Hematopoietic multipotent progenitor cell (in vitro differentiated cells): Measurements from ENCODE around the gene AKAP1. TPM values are rescaled to one million over a fixed set of nuclear protein-coding genes. Genes with fewer than 3 reads are reported as not detected.

Experiments
- DNase-seq, 3 donors: peaks; one replicate each; pipeline ENCODE4 v3.0.0-alpha.2; 2011 to 2015; ENCODE audit warnings: low read depth in 2 of 3, low spot score in 2 of 3
- total RNA-seq: library from RNA; depleted of rRNA; stranded (reverse); fragments of >200 nt; gene quantifications from one replicate; pipeline ENCODE4 v1.2.3, GENCODE V29; 2012

Gene AKAP1
- total RNA-seq, 1 donor = 42.8 TPM

DNA sequence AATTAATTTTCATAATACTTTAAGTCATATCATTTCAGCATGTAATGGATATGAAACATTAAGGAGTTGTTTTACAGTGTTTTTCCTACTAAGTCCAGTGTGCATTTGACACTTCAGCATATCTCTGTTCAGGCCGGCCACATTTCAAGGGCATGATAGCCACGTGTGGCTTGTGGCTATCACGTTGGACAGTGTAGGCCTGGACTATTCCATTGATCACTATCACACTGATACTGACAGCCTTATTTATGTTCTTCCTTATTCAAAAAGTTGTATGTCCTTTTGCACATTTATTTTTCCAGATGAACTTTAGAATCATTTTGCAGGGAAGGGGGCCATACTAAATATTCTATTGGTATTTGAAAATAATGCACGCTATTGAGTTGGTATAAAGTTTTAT, 39.0 kb downstream of the AKAP1 start:
- no peak for DNase-seq

DNA sequence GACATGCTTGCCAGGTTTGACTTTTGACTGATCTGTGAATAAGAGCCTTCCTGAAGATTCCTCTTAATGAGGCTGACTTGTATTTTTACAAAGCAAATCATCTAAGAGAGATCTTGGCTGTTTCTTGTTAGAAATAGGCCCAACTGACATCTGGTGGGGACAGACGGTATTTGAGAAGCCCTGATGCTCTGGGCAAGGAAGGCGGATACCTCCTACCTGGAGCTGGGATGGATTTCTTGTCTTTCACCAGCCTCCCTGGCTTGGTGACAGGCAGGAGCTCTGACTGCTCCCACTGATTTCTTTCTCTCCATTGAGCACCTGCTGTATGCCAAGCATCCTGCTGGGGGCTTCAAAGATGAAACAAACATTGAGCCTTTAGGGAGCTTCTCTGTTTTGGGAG, 40.4 kb downstream of the AKAP1 start:
- DNase-seq = no peak

DNA sequence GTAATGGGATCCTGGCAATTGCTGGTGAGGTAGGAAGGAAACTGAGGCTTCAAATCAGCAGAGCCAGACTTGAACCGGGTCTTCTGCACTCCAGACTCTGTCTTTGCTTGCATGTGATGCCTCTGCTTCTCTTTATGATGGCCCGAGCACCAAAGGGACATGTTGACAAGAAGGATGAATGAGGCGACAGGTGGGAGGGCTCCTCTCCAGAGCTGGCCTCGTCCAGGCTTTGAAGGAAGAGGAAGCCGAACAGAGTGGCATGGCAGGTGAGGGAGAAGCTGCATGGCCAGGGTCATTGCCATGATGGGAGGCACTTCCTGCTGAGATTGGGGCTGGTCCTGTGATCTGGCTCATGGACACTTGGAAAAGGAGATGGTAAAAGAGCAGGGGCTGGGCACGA, 40.8 kb downstream of the AKAP1 start:
- no peak for DNase-seq

DNA sequence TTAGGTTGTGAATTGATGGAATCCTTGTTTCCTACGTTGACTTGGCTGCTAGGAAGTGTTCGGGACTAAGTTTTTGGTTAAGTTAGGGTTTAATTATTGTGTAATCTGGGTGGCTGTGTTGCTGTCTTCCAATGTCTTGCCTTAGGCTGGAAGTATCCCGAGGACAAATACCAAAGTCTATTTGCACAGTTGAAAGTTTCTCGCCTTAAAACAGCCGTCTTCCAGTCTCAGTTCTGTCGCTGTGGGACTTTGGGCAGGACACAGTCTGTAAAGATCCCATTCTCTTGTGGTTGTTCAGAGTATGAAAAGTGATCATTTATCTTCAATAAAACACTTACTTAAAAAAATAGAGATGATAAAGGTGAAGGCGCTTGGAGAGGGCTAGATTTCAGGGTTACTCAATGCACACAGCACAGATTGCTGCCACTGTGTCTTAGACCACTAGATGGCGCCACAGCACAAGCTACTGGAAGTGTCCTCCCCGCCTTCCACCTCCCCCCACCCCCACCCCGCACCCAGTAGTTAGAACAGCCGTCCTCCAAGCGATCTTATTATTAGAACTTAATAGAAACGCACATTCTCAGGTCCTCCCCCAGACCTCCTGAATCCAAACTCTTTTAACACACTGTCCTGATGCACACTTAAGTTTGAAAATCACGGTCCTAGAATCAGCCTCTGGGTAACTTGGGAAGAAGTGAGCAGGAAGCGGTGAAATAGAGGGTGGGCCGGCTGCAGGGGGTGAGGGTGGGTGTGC, 45.8 kb downstream of the AKAP1 start:
- DNase-seq = peak; percentile 67 to 85 (median 72)

DNA sequence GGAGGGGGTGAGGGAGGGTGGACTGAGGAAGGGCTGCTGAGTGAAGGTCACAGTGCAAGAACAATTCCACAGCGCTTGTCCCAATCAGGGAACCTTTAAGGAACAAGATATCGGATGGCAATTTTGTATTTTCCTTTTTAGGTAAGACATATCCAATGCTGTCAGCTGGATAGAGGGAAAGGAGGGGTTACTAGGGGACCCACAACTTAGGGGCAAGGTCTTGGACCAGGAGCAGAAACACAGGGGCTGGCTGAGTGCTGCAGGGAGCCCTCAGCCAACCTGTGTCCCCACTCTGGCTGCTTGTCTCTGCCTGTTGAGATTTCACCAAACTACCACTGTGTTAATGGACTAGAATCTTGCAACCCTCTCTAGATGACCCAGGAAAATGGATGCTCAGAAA, 47.6 kb downstream of the AKAP1 start:
- DNase-seq = no peak

- DNase-seq = no peak
Observed at GRCh38 chr17:57133486-57133885, 48.4 kb downstream of the AKAP1 start.

GRCh38 chr17:57135026-57135788, 50.2 kb downstream of the AKAP1 start:
- DNase-seq = no peak

DNA sequence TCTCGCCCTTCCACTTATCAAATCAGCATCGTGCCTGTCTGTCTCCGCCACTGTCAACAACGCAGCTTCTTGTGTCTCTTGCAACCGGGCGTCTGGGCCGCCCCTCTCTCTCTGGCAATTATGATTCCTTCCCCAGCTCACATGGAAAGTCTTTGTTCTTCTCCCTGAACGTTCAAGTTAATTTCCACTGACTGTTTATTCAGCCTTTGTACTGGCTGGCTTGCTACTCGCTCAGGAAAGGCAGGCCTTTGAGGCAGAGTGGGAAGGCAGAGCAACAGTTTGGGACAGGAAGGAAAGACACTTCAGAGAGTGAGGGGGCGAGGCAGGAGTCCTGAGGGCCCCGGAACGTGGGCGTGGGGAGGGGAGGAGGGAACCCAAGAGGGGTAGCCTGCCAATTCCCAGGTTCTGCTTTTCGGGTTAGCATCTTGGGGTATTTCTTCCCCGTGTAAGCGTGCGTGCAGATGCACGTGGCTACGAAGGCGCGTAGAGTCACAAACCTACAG, 50.8 kb downstream of the AKAP1 start:
- peak in 2 of 3 donors; percentile 53 to 66 for DNase-seq

- no peak for DNase-seq
Observed at GRCh38 chr17:57136355-57136754, 51.3 kb downstream of the AKAP1 start.

DNA sequence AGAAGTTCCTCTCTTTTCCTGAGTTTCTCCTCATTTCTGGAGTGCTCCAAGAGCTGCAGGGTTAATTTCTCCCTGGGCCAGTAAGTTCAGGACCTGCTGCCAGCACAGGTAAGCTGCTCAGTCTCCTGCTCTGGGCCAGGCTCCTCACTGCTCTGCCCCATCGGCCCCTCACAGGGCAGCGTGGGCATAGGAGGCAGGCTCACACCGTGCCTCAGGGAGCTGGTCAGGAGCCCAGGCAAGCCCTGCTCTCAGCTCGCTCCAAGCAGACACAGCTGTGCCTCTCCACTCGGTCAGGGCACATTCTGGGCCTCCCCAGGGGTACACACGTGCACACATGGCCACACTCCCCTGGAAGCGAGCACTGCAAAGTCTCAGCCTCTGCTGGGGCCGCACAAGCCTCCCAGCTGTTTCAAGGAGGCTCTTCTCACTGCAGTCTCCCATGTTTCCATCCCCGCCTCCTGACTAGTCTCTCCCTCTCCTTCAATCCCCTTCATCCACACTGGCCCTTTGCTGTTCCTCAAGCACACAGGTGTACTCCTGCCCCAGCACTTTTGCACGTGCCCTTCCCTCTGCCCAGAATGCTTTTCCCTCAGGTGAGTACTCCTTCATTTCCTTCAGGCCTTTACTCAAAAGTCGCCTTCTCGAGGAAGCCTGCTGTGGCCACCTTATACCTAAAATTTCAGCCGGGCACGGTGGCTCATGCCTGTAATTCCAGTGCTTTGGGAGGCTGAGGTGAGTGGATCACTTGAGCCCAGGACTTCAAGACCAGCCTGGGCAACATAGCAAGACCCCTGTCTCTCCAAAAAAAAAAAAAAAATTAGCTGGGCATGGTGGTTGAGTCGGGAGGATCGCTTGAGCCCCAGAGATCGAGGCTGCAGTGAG, 53.2 kb downstream of the AKAP1 start:
- DNase-seq = no peak

- DNase-seq = no peak
Observed at GRCh38 chr17:57138956-57139576, 54.0 kb downstream of the AKAP1 start.

- no peak for DNase-seq
Observed at GRCh38 chr17:57140316-57140715, 55.3 kb downstream of the AKAP1 start.

DNA sequence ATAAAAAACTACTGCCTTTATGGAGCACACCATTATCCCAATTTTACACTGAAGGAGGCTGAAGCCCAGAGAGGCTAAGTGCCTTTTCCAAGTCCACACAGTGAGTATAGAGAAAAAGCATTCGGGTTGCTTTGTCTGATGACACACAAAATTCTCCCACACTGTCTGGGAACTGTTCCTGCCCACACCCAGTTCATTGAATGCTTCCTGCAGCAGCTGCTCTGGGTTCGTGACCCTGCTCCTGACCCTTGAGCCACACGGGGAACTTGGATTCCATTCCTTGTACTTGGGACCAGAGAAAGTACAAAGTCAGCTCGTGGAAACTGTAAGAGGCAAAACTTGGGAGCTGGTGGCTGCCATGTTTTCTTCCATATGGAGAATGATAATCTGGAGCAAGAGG, 57.9 kb downstream of the AKAP1 start:
- no peak for DNase-seq

DNA sequence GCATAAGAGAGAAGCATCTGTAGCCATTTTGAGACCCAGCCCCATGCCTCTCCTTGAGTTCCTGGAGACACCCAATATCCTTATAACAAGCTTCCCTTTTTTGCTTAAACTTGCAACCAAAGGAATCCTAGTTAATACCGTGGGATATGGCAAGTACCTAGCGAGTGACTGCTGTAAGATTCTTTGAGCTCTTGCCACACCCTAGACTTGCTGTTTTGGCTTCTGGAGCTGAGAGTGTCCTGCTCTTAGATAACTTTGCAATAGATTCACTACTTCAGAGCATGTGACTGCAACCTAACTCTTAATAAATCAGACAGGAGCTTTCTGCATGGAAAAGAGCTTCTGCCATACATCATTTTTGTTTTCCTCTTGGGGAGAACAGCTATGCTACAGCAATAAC, 58.3 kb downstream of the AKAP1 start:
- no peak for DNase-seq

DNA sequence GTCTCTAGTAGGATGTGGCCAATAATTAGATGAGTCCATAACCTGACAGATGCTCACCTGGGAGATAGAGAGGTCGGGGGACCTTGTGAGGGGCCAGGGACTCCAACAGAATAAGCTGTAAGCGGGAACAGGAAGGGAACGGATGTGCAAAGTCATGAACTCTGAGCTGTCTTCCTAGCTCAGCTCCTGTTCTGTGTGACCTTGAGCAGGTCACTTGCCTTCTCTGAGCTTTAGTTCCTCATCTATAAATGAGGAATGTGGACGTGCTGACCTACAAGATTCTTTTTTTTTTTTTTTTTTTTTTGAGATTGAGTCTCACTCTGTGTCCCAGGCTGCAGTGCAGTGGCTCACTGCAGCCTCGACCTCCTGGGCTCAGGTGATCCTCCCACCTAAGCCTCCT, 58.9 kb downstream of the AKAP1 start:
- DNase-seq = no peak

GRCh38 chr17:57144567-57144966, 59.5 kb downstream of the AKAP1 start:
- no peak for DNase-seq

GRCh38 chr17:57145347-57145746, 60.3 kb downstream of the AKAP1 start:
- no peak for DNase-seq

- no peak for DNase-seq
Observed at GRCh38 chr17:57146273-57146672, 61.2 kb downstream of the AKAP1 start.

GRCh38 chr17:57151798-57152197, 66.8 kb downstream of the AKAP1 start:
- no peak for DNase-seq

- no peak for DNase-seq
Observed at GRCh38 chr17:57152967-57153528, 68.0 kb downstream of the AKAP1 start.
